ENCODE results near the gene VPS37C.
A peak's percentile ranks its signal among the peaks of the same experiment; 100 is the strongest.

DNA sequence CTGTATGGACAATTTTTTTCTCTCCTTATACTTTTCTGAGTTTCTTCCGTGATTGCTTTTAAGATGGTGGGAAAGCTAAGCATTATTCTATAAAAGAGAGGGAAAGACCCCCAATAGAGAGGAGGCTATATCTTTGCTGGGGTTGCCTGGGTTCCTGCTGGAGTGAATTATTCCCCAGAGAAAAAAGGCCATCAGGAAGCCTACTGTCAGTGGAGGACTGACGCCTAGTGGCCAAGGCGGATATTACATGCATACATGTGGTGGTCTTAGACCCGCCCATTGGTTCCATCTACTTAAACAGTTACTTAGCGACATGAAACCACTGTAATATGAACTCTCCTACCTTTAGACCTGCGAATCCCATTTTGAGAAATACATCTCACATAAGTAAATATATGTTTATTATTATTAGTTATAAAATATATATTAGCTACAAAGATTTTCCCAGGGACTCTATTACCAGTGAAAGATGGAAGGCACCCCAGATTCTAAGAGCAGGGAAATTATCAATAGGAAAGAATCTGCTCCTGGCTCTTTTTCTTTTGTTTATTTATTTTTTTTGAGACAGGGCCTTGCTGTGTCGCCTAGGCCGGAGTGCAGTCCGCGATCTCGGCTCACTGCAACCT, 26.4 kb upstream of the VPS37C start:
- peak; percentile 77 to 86 (median 82) for TF ChIP-seq CTCF (IDR thresholded peaks at IDR 0.05)
- no peak for TF ChIP-seq POLR2A (IDR thresholded peaks at IDR 0.05)
- TF ChIP-seq POLR2AphosphoS5 (IDR thresholded peaks at IDR 0.05), result no peak

Data from breast epithelium (tissue), 3 donors.